ENCODE measurements around the gene BCL2L2. TPM values are rescaled to one million over a fixed set of nuclear protein-coding genes. Genes with fewer than 3 reads are reported as not detected.
A peak's percentile ranks its signal among the peaks of the same experiment; 100 is the strongest.

Gene BCL2L2
- polyA plus RNA-seq (2012; rRNA removed), result 30.6 and 49.4 TPM in 2 replicates
- 27.9 and 35.0 TPM in 2 replicates for polyA plus RNA-seq (2012; cell fraction: cytosol; rRNA removed)
- 84.6 and 96.8 TPM in 2 replicates for polyA plus RNA-seq (2012; cell fraction: nucleus; rRNA removed)

GRCh38 chr14:23306412-23307145 is at the start of gene BCL2L2:
TSS of gene BCL2L2 (plus strand) at chr14:23306833. CDS start at chr14:23307768, 935 bp downstream.
- DNase-seq, result peak; percentile 91
- POLR2A ChIA-PET, result interaction anchor here (0.7 to 3.9 kb wide), 3 partner anchors 15 to 59 kb away, joined by 3 to 34 read pairs (median 4); partner anchors contain the start of genes HOMEZ and PABPN1
- peaks cover 13 to 31% of the 10 kb centered on the region in 2 experiments for H3K4me1 ChIP-seq (ENCODE audit: control insufficient read depth in 1 of 2, insufficient read depth in 2 of 2, low read depth in 1 of 2, low read length in 1 of 2)
- WGBS (ENCODE audit: low lambda C conversion rate), result under 1% methylated on average over 19 of the region's 24 CpGs
- H3F3A ChIP-seq (replicated peaks; ENCODE audit: insufficient read depth), result peaks cover 21% of the 10 kb centered on the region
- CTCF ChIA-PET, result interaction anchor here (0.9 to 3.6 kb wide), 8 partner anchors 12 to 58 kb away, joined by 3 to 12 read pairs (median 4); partner anchors contain the start of genes EFS, HOMEZ and PABPN1
- peak within 1 kb of the TSS; percentile 76 to 93 for H3K27ac ChIP-seq (ENCODE audit: low read depth in 2 of 2, low read length in 1 of 2)
- H2AFZ ChIP-seq (ENCODE audit: low read depth), result peak within 1 kb of the TSS; percentile 93
- peaks cover 52% of the 10 kb centered on the region for H3K79me2 ChIP-seq (ENCODE audit: insufficient read depth)
- H3K4me3 ChIP-seq (ENCODE audit: low read depth in 2 of 2, low read length in 1 of 2), result peak within 1 kb of the TSS; percentile 93 to 97
- peak within 1 kb of the TSS; percentile 95 for H3K9ac ChIP-seq
- peaks cover 23 to 31% of the 10 kb centered on the region in 2 experiments for H3K36me3 ChIP-seq (replicated peaks in 1 of 2; ENCODE audit: control insufficient read depth in 1 of 2, insufficient read depth in 2 of 2, low read length in 1 of 2)
- no peaks in the 10 kb centered on the region for H3K27me3 ChIP-seq (ENCODE audit: insufficient read depth)
- peak within 1 kb of the TSS; percentile 96 for H3K4me2 ChIP-seq
- H4K20me1 ChIP-seq (ENCODE audit: insufficient read depth), result peaks cover 12% of the 10 kb centered on the region; the same call in 1 of the 2 replicates
- H3K9me2 ChIP-seq, result no peaks in the 10 kb centered on the region
- no peaks in the 10 kb centered on the region for H3K9me3 ChIP-seq
- TF ChIP-seq USF1 (IDR thresholded peaks at IDR 0.05; ENCODE audit: borderline replicate concordance, low read depth) (no peak), SIN3A (IDR thresholded peaks at IDR 0.05; ENCODE audit: borderline replicate concordance, low read depth, low read length) (peak; percentile 84; the same call in 1 of the 2 replicates), TCF12 (IDR thresholded peaks at IDR 0.05) (peak; percentile 38; the same call in 1 of the 2 replicates), CHD2 (IDR thresholded peaks at IDR 0.05; ENCODE audit: low read length, partially characterized antibody) (peak; percentile 73), TAF1 (IDR thresholded peaks at IDR 0.05; ENCODE audit: borderline replicate concordance, low read depth, low read length) (peak; percentile 62; the same call in 1 of the 2 replicates), RCOR1 (IDR thresholded peaks at IDR 0.05; ENCODE audit: low read length) (no peak), USF2 (IDR thresholded peaks at IDR 0.05; ENCODE audit: borderline replicate concordance, low read depth, low read length) (no peak), MAX (IDR thresholded peaks at IDR 0.05; ENCODE audit: low read depth) (peak; percentile 67), GABPA (IDR thresholded peaks at IDR 0.05; ENCODE audit: low read depth) (peak; percentile 61), POLR2AphosphoS5 (IDR thresholded peaks at IDR 0.05; ENCODE audit: low read depth, low read length) (peak; percentile 87), FOSL2 (IDR thresholded peaks at IDR 0.05; ENCODE audit: borderline replicate concordance, low read depth) (no peak), PBX3 (IDR thresholded peaks at IDR 0.05) (peak; percentile 47), YY1 (IDR thresholded peaks at IDR 0.05; ENCODE audit: low read depth) (peak; percentile 72), TEAD4 (IDR thresholded peaks at IDR 0.05; ENCODE audit: borderline replicate concordance, insufficient read depth) (no peak), GATA2 (CRISPR knock-in tag; IDR thresholded peaks at IDR 0.05) (no peak), ELF1 (IDR thresholded peaks at IDR 0.05) (peak; percentile 82), EP300 (IDR thresholded peaks at IDR 0.05; ENCODE audit: borderline replicate concordance in 1 of 2, low read depth in 1 of 2, low read length in 1 of 2) (peak in 1 of 2 experiments; percentile 57; a peak in 1 of 4 replicates), FOXM1 (IDR thresholded peaks at IDR 0.05; ENCODE audit: low read depth) (no peak), NFIC (IDR thresholded peaks at IDR 0.05; ENCODE audit: borderline replicate concordance) (no peak; the same call in 1 of the 2 replicates), EZH2phosphoT487 (IDR thresholded peaks at IDR 0.05; ENCODE audit: borderline replicate concordance, low read depth) (no peak), FOXJ3 (CRISPR knock-in tag; IDR thresholded peaks at IDR 0.05) (no peak), MXI1 (IDR thresholded peaks at IDR 0.05; ENCODE audit: low read depth, low read length) (peak; percentile 82), JUND (IDR thresholded peaks at IDR 0.05) (no peak), NRF1 (IDR thresholded peaks at IDR 0.05; ENCODE audit: low read depth, low read length) (no peak), ZBTB33 (IDR thresholded peaks at IDR 0.05; ENCODE audit: borderline replicate concordance, low read depth) (no peak), RFX5 (IDR thresholded peaks at IDR 0.05; ENCODE audit: low read length) (no peak)
